HL-60 (cell line): ENCODE results near the gene CLDN6.

ENCODE experiments used
- CTCF ChIP-seq: IDR thresholded peaks from one replicate; pipeline ENCODE4 v1.5.1; 2011; ENCODE audit warnings: low read length, control low read depth, inconsistent platforms; ENCODE audit not compliant: insufficient read depth
- REST ChIP-seq: IDR thresholded peaks from 2 replicates; pipeline ENCODE4 v1.6.1; 2012; ENCODE audit warnings: low read depth; ENCODE audit not compliant: insufficient replicate concordance

- TF ChIP-seq CTCF = no peak
- TF ChIP-seq REST = no peak
Observed at GRCh38 chr16:3014971-3015370, 3.0 kb downstream of the CLDN6 start.
